Stimulated activated CD4-positive, alpha-beta T cell treated with anti-CD3 and anti-CD28 coated beads, TNF-alpha, amount 100 ng/mL, for 24 hours (primary cell): ENCODE measurements around the gene PRDM11.

ENCODE experiments used
- DNase-seq, 3 experiments: peaks; one replicate each; pipeline ENCODE4 v3.0.0-alpha.2; 2020; ENCODE audit warnings: low read depth in 3 of 3

PRDM11 gene

DNA sequence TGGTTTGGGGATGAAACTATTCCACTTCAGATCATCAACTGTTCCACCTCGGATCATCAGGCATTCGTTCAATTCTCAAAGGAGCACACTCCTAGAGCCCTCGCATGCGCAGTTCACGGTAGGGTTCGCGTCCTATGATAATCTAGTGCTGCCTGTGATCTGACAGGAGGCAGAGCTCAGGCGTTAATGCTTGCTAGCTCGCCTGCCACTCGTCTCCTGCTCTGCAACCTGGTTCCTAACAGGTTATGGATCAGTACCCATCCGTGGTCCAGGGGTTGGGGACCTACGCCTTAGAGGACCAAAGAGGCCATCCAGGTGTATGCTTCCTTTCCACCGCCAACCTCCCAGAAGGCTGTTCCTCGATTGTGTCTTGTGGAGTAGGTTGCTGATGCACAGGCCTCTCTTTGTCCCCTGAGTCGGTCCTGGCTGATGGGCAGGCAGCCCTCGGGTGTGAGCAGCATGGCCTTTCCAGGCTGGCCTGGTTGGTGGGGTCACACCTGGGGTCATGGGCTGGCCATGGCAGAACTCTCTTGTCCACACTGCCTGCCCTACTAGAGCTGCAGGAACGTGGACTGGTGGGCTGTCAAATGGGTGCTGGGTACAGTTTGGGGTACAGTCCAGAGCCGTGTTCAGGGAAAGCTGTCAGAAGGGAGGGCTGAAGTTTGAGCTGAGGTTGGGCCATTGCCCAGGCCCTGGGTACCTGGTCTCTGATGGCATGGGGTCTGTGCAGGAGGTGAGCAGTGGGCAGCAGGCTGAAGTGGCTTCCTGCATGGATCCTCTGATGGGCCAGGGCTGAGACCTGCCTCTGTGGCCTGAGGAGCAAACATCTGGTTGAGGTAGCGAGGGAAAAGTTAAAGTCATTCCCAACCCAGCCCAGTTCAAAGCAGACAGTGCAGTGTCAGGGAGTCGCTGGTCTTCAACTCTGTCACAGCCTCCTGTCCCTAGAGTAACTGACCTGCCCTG lies 11.1 kb downstream of the PRDM11 start:
- no peak for DNase-seq

- DNase-seq, result no peak
Measured at GRCh38 chr11:45158210-45158731, 11.8 kb downstream of the PRDM11 start.

DNA sequence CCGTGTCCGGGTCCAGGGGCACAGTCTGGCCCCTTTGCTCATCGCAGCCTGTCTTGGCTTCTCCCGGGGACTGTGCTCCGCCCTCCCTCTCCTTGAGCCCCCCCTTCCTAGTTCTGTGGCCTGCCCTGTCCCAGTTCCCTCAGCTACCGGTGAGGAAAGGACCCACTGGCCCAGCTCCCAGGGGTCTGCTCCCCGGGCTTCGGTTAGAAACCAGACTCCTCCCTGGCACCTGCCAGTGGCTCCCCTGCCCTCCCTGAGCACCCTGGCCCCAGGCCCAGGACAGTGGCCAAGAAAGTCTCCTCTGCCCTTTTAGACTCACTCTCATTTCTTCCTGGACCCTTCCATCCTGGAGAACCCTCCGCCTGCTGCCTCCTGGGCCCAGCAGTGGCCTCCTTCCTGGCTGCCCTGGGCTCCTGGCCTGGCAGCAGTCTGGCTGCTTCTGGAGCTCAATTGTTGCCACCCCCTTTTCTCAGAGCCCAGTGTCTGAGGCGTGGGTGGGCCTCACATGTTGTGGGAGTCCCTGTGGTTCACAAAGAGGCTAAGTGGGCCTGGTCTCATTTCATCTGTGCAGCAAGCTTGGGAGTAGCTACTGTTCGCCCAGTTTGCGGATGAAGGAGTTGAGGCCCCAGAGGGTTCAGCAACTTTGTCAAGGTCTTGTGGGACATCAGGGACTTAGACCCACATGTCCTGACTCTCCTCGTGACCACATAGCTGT lies 12.6 kb downstream of the PRDM11 start:
- DNase-seq, result no peak

GRCh38 chr11:45159781-45160365 lies 13.4 kb downstream of the PRDM11 start:
- no peak for DNase-seq

- DNase-seq, result no peak
Measured at GRCh38 chr11:45161252-45162063, 15.0 kb downstream of the PRDM11 start.

GRCh38 chr11:45162064-45162375 lies 15.6 kb downstream of the PRDM11 start:
- no peak for DNase-seq

GRCh38 chr11:45162916-45163879 lies 16.8 kb downstream of the PRDM11 start:
- no peak for DNase-seq

GRCh38 chr11:45163956-45164575 lies 17.6 kb downstream of the PRDM11 start:
- DNase-seq, result no peak

- DNase-seq, result no peak
Measured at GRCh38 chr11:45165386-45165785, 18.9 kb downstream of the PRDM11 start.

DNA sequence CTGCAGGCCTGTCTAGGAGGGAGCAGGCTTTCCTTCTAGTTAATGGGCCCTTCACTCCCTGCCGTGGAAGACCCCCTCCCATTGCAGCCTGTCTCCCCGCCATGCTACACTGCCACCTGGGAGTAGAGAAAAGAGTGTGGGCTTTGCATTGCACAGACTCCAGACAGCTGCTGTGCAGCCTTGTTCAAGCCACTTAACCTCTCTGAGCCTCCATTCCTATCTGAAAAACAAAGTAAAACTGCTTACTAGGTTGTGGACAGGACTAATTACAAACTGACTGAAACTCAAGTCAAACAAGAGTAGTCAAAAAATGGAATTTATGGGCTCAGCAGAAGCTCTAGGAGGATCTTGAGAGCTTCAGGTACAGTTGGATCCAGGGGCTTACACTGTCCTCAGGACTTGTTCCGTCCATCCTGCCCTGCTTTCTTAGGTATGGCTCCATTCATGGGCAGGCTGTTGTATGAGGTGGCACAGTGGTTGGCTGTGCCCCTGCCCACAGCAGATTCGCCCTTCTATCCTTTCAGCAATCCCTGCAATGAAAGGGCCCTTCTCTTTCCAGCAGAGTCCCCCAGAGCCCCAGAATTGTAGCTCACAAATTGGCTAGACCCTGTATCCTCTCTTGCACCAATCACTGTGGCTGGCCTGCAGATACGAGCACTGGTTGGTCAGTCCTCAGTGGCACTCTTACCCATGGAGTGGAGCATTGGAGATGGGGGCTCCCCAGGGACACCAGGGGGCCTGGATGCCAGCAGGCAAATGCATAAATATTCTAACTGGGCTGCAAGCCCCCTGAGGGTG lies 19.6 kb downstream of the PRDM11 start:
- DNase-seq, result no peak

- no peak for DNase-seq
Measured at GRCh38 chr11:45166604-45166897, 20.1 kb downstream of the PRDM11 start.

DNA sequence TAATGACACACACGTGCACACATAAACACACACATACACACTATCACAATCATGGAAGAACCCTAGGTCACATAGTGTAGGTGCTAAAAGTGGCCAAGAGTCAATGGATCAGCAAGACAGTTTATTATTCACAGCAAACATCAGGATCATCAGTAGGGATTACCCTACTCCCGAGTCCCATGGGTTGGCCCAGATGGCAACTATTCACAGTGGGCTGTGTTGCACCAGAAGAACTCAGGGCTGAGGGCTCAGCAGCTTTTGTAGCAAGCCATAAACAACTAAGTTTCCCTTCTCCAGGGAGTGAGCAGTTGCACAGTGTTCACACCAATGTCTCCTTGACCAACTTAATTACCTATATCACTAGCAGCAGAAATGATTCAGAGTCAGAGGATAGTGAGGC lies 20.8 kb downstream of the PRDM11 start:
- DNase-seq, result no peak

- DNase-seq, result no peak
Measured at GRCh38 chr11:45168366-45169130, 22.1 kb downstream of the PRDM11 start.

GRCh38 chr11:45169310-45170072 lies 23.1 kb downstream of the PRDM11 start:
- no peak for DNase-seq

- DNase-seq, result no peak
Measured at GRCh38 chr11:45170484-45170883, 24.0 kb downstream of the PRDM11 start.

DNA sequence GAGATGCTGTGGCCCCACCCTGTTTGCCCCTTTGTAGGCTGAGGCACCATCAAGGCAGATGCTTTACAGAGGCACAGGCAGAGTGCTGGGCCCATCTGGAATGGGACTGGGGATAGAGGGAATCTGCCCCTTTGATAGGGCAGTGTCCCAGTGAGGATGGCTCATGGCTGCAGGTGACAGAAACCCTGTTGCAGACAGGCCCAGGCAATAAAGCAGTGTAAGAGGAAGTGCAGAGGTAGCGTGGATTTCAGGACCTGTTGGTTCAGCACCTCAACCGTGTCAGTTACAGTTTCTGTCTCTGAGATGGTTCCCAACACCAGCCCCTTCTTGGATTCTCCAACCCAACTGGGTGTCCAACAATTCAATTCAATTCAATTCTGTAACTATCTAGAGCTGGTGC lies 25.1 kb downstream of the PRDM11 start:
- no peak for DNase-seq

DNA sequence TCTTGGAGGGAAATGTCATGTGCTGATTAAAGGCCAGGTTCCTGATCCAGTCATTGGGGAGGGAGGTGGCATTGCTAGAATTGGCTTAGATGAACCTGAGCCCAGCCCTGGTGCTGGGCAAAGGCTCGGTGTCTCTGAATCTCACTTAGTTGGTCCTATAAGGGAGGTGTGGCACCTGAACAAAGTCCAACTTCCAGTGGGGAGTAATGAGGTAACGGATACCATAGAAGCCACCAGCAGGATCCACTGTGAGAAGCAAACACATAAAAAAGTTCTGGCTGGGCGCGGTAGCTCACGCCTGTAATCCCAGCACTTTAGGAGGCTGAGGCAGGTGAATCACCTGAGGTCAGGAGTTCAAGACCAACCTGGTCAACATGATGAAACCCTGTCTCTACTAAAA lies 26.6 kb downstream of the PRDM11 start:
- no peak for DNase-seq
